ENCODE data around the gene TSPYL4. TPM values are rescaled to one million over a fixed set of nuclear protein-coding genes. Genes with fewer than 3 reads are reported as not detected.

TSPYL4 gene
- total RNA-seq, 1 experiment from 2014 or later, result 24.9 TPM

GRCh38 chr6:116200619-116201249, 53.1 kb downstream of the TSPYL4 start:
- no peaks in the 10 kb centered on the region for H3K36me3 ChIP-seq (ENCODE audit: insufficient read depth, low read length)
- H3K79me2 ChIP-seq (ENCODE audit: low read length), result no peaks in the 10 kb centered on the region
- no peaks in the 10 kb centered on the region for H4K20me1 ChIP-seq (ENCODE audit: insufficient read depth, low read depth, low read length)

More at GRCh38 chr6:116200619-116201249, 53.1 kb downstream of the TSPYL4 start:
- H3K4me3 ChIP-seq (ENCODE audit: low read length), result no peak overlapping the region
- no peaks in the 10 kb centered on the region for H3K4me1 ChIP-seq (ENCODE audit: low read length)
- H3K9me3 ChIP-seq (ENCODE audit: low read length), result no peaks in the 10 kb centered on the region
- no peaks in the 10 kb centered on the region for H3K9me2 ChIP-seq (replicated peaks; ENCODE audit: insufficient read depth, low read length)
- no peaks in the 10 kb centered on the region for H3K27me3 ChIP-seq (ENCODE audit: low read length)
- H2AFZ ChIP-seq (ENCODE audit: low read length), result no peak overlapping the region
- DNase-seq, result no peak
- H3K4me2 ChIP-seq (ENCODE audit: low read depth, low read length, poor library complexity, severe bottlenecking), result no peak overlapping the region
- no peak overlapping the region for H3K27ac ChIP-seq (ENCODE audit: low read length)
- no peak overlapping the region for H3K9ac ChIP-seq (ENCODE audit: low read length)

Other genes with a start within 250 kb of the TSPYL4 start
- not detected in 2 replicates for gene FRK, start 193.2 kb downstream of the TSPYL4 start, total RNA-seq (2014; rRNA removed; shearing (Covaris generic); ENCODE audit: low replicate concordance)
- gene NT5DC1, start 153.2 kb downstream of the TSPYL4 start, total RNA-seq (2014; rRNA removed; shearing (Covaris generic); ENCODE audit: low replicate concordance), result 3.0 and 6.8 TPM in 2 replicates
- not detected in 2 replicates for gene COL10A1, start 127.9 kb downstream of the TSPYL4 start, total RNA-seq (2014; rRNA removed; shearing (Covaris generic); ENCODE audit: low replicate concordance)
- gene TSPYL1, start 25.9 kb upstream of the TSPYL4 start, total RNA-seq (2014; rRNA removed; shearing (Covaris generic); ENCODE audit: low replicate concordance), result 38.8 and 46.0 TPM in 2 replicates
- gene DSE, start 116.9 kb upstream of the TSPYL4 start, total RNA-seq (2014; rRNA removed; shearing (Covaris generic); ENCODE audit: low replicate concordance), result 5.4 and 7.5 TPM in 2 replicates
- 0.25 TPM in 1 of 2 replicates, not detected in the other for gene CALHM6, start 207.3 kb upstream of the TSPYL4 start, total RNA-seq (2014; rRNA removed; shearing (Covaris generic); ENCODE audit: low replicate concordance)

Measured in Karpas-422 (cell line).